HepG2 (cell line): ENCODE data around the gene CD248. TPM values are rescaled to one million over a fixed set of nuclear protein-coding genes. Genes with fewer than 3 reads are reported as not detected.

Experiments used
- ATAC-seq: fragments of 200-7000 bp; cut with Tn5 transposase; 3 replicates; pipeline ENCODE4 v1.9.1; 2020; ENCODE audit warnings: mild to moderate bottlenecking, moderate library complexity
- BruUV-seq: library from RNA; stranded (reverse); fragments of 400-500 nt; replicated peaks from 2 replicates; lab custom pipeline; 2021; lab: Mats Ljungman, UMichigan
- CTCF ChIA-PET: fragments of 300-600 bp; formaldehyde crosslinking; extraction: SDS; loops from one replicate; lab custom pipeline; 2021; ENCODE audit warnings: low total read pairs, inconsistent platforms, low intra/inter-chr PET ratio; lab: Yijun Ruan, JAX
- POLR2A ChIA-PET: fragments of 350-600 bp; sonication (Branson Sonifier 250); formaldehyde crosslinking; loops from one replicate; lab custom pipeline; 2020; ENCODE audit warnings: antibody characterized with exemption, inconsistent platforms; lab: Yijun Ruan, JAX
- DNase-seq: peaks from one replicate; pipeline ENCODE4 v3.0.0-alpha.2; 2015; ENCODE audit warnings: low spot score
- FAIRE-seq: peaks from 3 replicates; lab custom pipeline; 2011; peaks lifted over from hg19 to GRCh38; lab: Jason Lieb, UNC
- H2AFZ ChIP-seq: one replicate; pipeline ENCODE4 v1.6.1; 2011; ENCODE audit warnings: low read length, inconsistent platforms
- H3K27ac ChIP-seq: fragments of 300-600 bp; 3 replicates; pipeline ENCODE4 v1.8.0; 2011; ENCODE audit warnings: mixed run types, mild to moderate bottlenecking, mixed read lengths, low read length, inconsistent platforms; ENCODE audit not compliant: insufficient read depth; ENCODE audit errors: extremely low read length
- H3K27me3 ChIP-seq, 2 experiments: fragments of 200-600 bp in 1 of 2; 2 replicates in 1 of 2; 3 replicates in 1 of 2; pipeline versions ENCODE4 v1.6.0 to v1.8.0; 2011; ENCODE audit warnings: low read length in 2 of 2, mild to moderate bottlenecking in 2 of 2, moderate library complexity in 2 of 2, inconsistent platforms in 1 of 2; ENCODE audit not compliant: insufficient read depth in 2 of 2, control insufficient read depth in 1 of 2
- H3K36me3 ChIP-seq, 2 experiments: fragments of 200-600 bp in 1 of 2; replicated peaks in 1 of 2; 2 replicates in 1 of 2; 3 replicates in 1 of 2; pipeline versions ENCODE4 v1.5.1 to v1.8.0; 2011; ENCODE audit warnings: low read length in 2 of 2, inconsistent platforms in 1 of 2; ENCODE audit not compliant: insufficient read depth in 2 of 2, control insufficient read depth in 1 of 2
- H3K4me1 ChIP-seq: 2 replicates; pipeline ENCODE4 v1.5.1; 2012; ENCODE audit warnings: low read length, inconsistent platforms; ENCODE audit not compliant: insufficient read depth
- H3K4me2 ChIP-seq: 2 replicates; pipeline ENCODE4 v1.6.0; 2011; ENCODE audit warnings: low read depth, low read length, inconsistent platforms
- H3K4me3 ChIP-seq, 3 experiments: fragments of 200-600 bp in 1 of 3; sonication (generic), shearing (Covaris generic) in 1 of 3; replicated peaks in 1 of 3; 2 replicates each; pipeline ENCODE4 v1.5.1; 2011 to 2016; ENCODE audit warnings: low read length in 3 of 3, inconsistent platforms in 2 of 3, low read depth in 2 of 3, mild to moderate bottlenecking in 2 of 3, control low read depth in 1 of 3, mixed read lengths in 1 of 3; ENCODE audit not compliant: insufficient read depth in 1 of 3
- H3K79me2 ChIP-seq: one replicate; pipeline ENCODE4 v1.6.1; 2011; ENCODE audit warnings: low read length, inconsistent platforms; ENCODE audit not compliant: insufficient read depth
- H3K9ac ChIP-seq: 2 replicates; pipeline ENCODE4 v1.6.0; 2011; ENCODE audit warnings: mild to moderate bottlenecking, low read depth, low read length, inconsistent platforms; ENCODE audit not compliant: insufficient read depth
- H3K9me3 ChIP-seq: 2 replicates; pipeline ENCODE4 v1.5.1; 2012; ENCODE audit warnings: mild to moderate bottlenecking, low read length
- H4K20me1 ChIP-seq: 2 replicates; pipeline ENCODE4 v1.6.0; 2011; ENCODE audit warnings: inconsistent platforms, mild to moderate bottlenecking, low read length, moderate library complexity; ENCODE audit not compliant: insufficient read depth
- BRCA1 ChIP-seq: sonication (generic); formaldehyde crosslinking; IDR thresholded peaks from 2 replicates; pipeline ENCODE4 v1.4.0; 2020; ENCODE audit warnings: missing genetic modification reagents
- CENPT ChIP-seq: sonication (generic); formaldehyde crosslinking; IDR thresholded peaks from 2 replicates; pipeline ENCODE4 v1.8.0; 2022; ENCODE audit warnings: low read depth, mild to moderate bottlenecking, moderate library complexity, missing genetic modification reagents
- FOXJ3 ChIP-seq: sonication (generic); formaldehyde crosslinking; IDR thresholded peaks from 2 replicates; pipeline ENCODE4 v1.4.0; 2020; ENCODE audit warnings: missing genetic modification reagents, mild to moderate bottlenecking, borderline replicate concordance
- HHEX ChIP-seq: IDR thresholded peaks from 2 replicates; pipeline ENCODE4 v1.6.1; 2016; ENCODE audit warnings: control low read depth
- PCBP2 ChIP-seq: fragments of 200-400 bp; formaldehyde crosslinking; optimal IDR thresholded peaks from 2 replicates; pipeline ENCODE3; 2018; ENCODE audit warnings: low read length, low read depth; ENCODE audit not compliant: poor library complexity, severe bottlenecking
- PHB2 ChIP-seq: fragments of 450-650 bp; IDR thresholded peaks from 2 replicates; pipeline ENCODE4 v1.6.1; 2018; ENCODE audit not compliant: partially characterized antibody
- RELA ChIP-seq: sonication (generic); formaldehyde crosslinking; IDR thresholded peaks from 2 replicates; pipeline ENCODE4 v1.4.0; 2020; ENCODE audit warnings: missing genetic modification reagents
- SP2 ChIP-seq: sonication (generic); formaldehyde crosslinking; IDR thresholded peaks from 2 replicates; pipeline ENCODE4 v1.5.1; 2020; ENCODE audit warnings: mild to moderate bottlenecking, missing genetic modification reagents
- TARDBP ChIP-seq: sonication (generic); formaldehyde crosslinking; IDR thresholded peaks from 2 replicates; pipeline ENCODE4 v1.8.0; 2022; ENCODE audit warnings: mild to moderate bottlenecking, missing genetic modification reagents
- ZKSCAN1 ChIP-seq: fragments of 150-350 bp; IDR thresholded peaks from 2 replicates; pipeline ENCODE4 v1.6.1; 2014; ENCODE audit warnings: low read length
- ZNF17 ChIP-seq: sonication (generic); formaldehyde crosslinking; IDR thresholded peaks from 2 replicates; pipeline ENCODE4 v1.5.0; 2020; ENCODE audit warnings: mild to moderate bottlenecking, missing genetic modification reagents
- ZNF235 ChIP-seq: sonication (generic); formaldehyde crosslinking; IDR thresholded peaks from 2 replicates; pipeline ENCODE4 v1.8.1; 2023; ENCODE audit warnings: mild to moderate bottlenecking, missing genetic modification reagents, borderline replicate concordance
- ZNF468 ChIP-seq: sonication (generic); formaldehyde crosslinking; IDR thresholded peaks from 2 replicates; pipeline ENCODE4 v1.8.0; 2022; ENCODE audit warnings: mild to moderate bottlenecking, moderate library complexity, missing genetic modification reagents
- ZNF7 ChIP-seq: IDR thresholded peaks from 2 replicates; pipeline ENCODE4 v1.6.1; 2016; ENCODE audit warnings: missing biosample characterization, missing genetic modification reagents
- ZNF703 ChIP-seq: sonication (generic); formaldehyde crosslinking; IDR thresholded peaks from 2 replicates; pipeline ENCODE4 v1.5.1; 2020; ENCODE audit warnings: missing genetic modification reagents, mild to moderate bottlenecking, moderate library complexity, borderline replicate concordance
- ZSCAN22 ChIP-seq: sonication (generic); formaldehyde crosslinking; IDR thresholded peaks from 2 replicates; pipeline ENCODE4 v1.4.0; 2020; ENCODE audit warnings: mild to moderate bottlenecking, missing genetic modification reagents
- WGBS: methylation state at CpG from one replicate; pipeline ENCODE4 v1.1.6; 2017; ENCODE audit warnings: low lambda C conversion rate; 5-methylcytosine and 5-hydroxymethylcytosine counted together
- in situ Hi-C: cut with HindIII; loops from 2 replicates; pipeline ENCODE4 v1.10.0; 2017; ENCODE audit warnings: low pct_unique_long_range_greater_than_20kb; ENCODE audit not compliant: extremely low pct_ligation_motif_present
- intact Hi-C: fragments of 100-400 bp; cut with micrococcal nuclease; formaldehyde crosslinking; loops from one replicate; pipeline ENCODE4 v1.10.0; 2022; ENCODE audit not compliant: unreplicated experiment
- polyA plus RNA-seq, 8 experiments: library from polyadenylated mRNA; depleted of rRNA in 3 of 8; stranded (reverse) in 7 of 8; unstranded in 1 of 8; fragments of >200 nt; fragmentation: Illumina TruSeq in 4 of 8; extraction: Trizol in 4 of 8; gene quantifications; 2 replicates each; pipeline versions ENCODE4 v1.2.1 to v1.2.3, GENCODE V29; 2011 to 2016; ENCODE audit warnings: low read depth in 4 of 8, missing spikeins in 1 of 8, mixed read lengths in 1 of 8; ENCODE audit not compliant: insufficient read depth in 1 of 8
- total RNA-seq, 5 experiments: library from RNA; depleted of rRNA; stranded (reverse); fragments of >200 nt; fragmentation: Illumina TruSeq; extraction: Trizol; gene quantifications; 2 replicates each; pipeline ENCODE4 v1.2.3, GENCODE V29; 2016; ENCODE audit warnings: low read depth in 1 of 5
- TF ChIP-seq, protein P1 (sequence below), 2 experiments: sonication (generic) in 1 of 2; formaldehyde crosslinking in 1 of 2; IDR thresholded peaks; 2 replicates each; pipeline versions ENCODE4 v1.4.0 to v1.6.1; 2018 to 2020; ENCODE audit warnings: missing genetic modification reagents in 2 of 2, borderline replicate concordance in 1 of 2, low read depth in 1 of 2, mild to moderate bottlenecking in 1 of 2, missing biosample characterization in 1 of 2
- TF ChIP-seq, protein P2 (sequence below): sonication (generic); formaldehyde crosslinking; IDR thresholded peaks from 2 replicates; pipeline ENCODE4 v1.4.0; 2020; ENCODE audit warnings: mild to moderate bottlenecking, missing genetic modification reagents, borderline replicate concordance
- TF ChIP-seq, protein P3 (sequence below): sonication (generic); formaldehyde crosslinking; IDR thresholded peaks from 2 replicates; pipeline ENCODE4 v1.5.0; 2020; ENCODE audit warnings: missing genetic modification reagents, mild to moderate bottlenecking, borderline replicate concordance

CD248 gene
- total and polyA plus RNA-seq, 2 of the 13 experiments (the other 11 are each of a cell fraction or from before 2014, with no cell fraction given), result 0.25 to 0.35 TPM

DNA sequence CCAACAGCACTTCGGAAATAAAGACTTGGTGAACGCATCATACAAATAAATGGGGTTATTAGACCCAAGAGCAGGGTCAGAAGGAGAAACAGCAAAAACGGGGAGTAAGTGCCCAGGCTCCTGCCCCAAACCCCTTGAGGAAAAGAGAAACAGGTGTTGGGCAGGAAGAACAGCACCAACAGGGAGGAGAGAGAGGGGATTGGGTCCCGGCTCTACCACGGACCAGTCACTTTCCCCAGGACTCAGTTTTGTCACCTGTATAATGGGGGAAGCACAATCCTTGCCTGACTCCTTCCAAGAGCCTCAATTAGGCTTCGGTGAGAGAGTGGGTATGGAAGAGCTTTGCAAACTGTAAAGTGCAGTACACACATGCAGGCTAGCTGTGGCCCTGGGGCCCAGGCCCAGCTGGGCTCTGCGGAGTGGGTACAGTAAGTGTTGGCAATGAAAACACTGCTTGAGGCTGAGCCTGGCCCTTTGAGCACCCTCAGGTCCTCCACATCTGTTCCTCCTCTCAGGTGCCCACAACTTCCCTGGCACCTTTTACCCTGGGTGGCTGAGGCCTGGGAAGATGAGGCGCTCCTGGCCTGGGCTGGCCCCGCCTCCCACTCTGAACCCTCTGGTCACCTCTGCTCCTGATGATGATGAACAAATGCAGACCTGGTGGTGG is 45.8 kb upstream of the CD248 start (continued):
- no peak for TF ChIP-seq RELA (CRISPR knock-in tag)
- no peak for TF ChIP-seq ZNF17 (CRISPR knock-in tag)
- no peak for TF ChIP-seq ZSCAN22
- TF ChIP-seq ZNF703, result no peak
- no peak for TF ChIP-seq SP2 (CRISPR knock-in tag)
- TF ChIP-seq HHEX (CRISPR knock-in tag), result no peak
- TF ChIP-seq, protein P1, sequence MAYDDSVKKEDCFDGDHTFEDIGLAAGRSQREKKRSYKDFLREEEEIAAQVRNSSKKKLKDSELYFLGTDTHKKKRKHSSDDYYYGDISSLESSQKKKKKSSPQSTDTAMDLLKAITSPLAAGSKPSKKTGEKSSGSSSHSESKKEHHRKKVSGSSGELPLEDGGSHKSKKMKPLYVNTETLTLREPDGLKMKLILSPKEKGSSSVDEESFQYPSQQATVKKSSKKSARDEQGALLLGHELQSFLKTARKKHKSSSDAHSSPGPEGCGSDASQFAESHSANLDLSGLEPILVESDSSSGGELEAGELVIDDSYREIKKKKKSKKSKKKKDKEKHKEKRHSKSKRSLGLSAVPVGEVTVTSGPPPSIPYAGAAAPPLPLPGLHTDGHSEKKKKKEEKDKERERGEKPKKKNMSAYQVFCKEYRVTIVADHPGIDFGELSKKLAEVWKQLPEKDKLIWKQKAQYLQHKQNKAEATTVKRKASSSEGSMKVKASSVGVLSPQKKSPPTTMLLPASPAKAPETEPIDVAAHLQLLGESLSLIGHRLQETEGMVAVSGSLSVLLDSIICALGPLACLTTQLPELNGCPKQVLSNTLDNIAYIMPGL (CRISPR knock-in tag; IDR thresholded peaks at IDR 0.05; ENCODE audit: borderline replicate concordance in 1 of 2, low read depth in 1 of 2), result no peak

DNA sequence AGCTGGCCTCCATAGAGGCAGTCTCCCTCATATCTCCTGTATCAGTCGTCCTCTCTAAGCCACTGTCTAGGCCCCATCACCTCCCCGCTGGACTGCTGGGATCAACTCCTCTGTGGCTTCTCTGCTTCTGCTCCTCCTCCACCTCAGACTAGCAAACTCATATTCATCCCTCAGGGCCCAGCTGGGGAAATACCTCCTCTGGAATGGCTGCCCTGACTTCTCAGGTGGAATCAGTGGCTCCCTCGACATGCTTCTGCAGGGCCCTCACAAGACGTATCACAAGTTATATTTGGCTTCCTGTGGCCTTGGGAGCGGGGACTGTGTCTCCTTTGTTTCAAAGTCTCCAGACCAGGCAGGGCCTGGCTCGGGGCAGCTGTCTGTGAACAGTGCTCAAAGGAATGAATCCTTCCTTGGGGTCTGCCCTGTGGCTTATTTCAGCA is 44.7 kb upstream of the CD248 start:
- Histone ChIP-seq H3K9ac (no peak overlapping the region), H3K4me2 (no peak overlapping the region), H3K27ac (no peak overlapping the region), H3K36me3 (peaks cover 10 to 24% of the 10 kb centered on the region in 2 experiments; a peak in 4 of 5 replicates), H3K9me3 (no peaks in the 10 kb centered on the region), H4K20me1 (no peaks in the 10 kb centered on the region), H3K79me2 (no peaks in the 10 kb centered on the region), H3K4me3 (no peak overlapping the region), H2AFZ (no peak overlapping the region), H3K4me1 (peaks cover 29% of the 10 kb centered on the region), H3K27me3 (no peaks in the 10 kb centered on the region)
- no peak for FAIRE-seq
- POLR2A ChIA-PET, result interaction anchor here (2.0 kb wide), 1 partner anchor 10 kb away, joined by 5 read pairs; no protein-coding TSS in a partner anchor
- 95% methylated on average over 6 of the region's 6 CpGs for WGBS
- intact Hi-C loops (no loop called here), in situ Hi-C loops (no loop called here)
- no peak for ATAC-seq
- CTCF ChIA-PET, result no interaction called here
- BruUV-seq, result no TSS peak
- no peak for DNase-seq
- TF ChIP-seq ZNF468, result no peak
- TF ChIP-seq CENPT (CRISPR knock-in tag), result no peak
- TF ChIP-seq, protein P2, sequence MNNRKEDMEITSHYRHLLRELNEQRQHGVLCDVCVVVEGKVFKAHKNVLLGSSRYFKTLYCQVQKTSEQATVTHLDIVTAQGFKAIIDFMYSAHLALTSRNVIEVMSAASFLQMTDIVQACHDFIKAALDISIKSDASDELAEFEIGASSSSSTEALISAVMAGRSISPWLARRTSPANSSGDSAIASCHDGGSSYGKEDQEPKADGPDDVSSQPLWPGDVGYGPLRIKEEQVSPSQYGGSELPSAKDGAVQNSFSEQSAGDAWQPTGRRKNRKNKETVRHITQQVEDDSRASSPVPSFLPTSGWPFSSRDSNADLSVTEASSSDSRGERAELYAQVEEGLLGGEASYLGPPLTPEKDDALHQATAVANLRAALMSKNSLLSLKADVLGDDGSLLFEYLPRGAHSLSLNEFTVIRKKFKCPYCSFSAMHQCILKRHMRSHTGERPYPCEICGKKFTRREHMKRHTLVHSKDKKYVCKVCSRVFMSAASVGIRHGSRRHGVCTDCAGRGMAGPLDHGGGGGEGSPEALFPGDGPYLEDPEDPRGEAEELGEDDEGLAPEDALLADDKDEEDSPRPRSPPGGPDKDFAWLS (CRISPR knock-in tag), result no peak
- TF ChIP-seq BRCA1 (CRISPR knock-in tag), result no peak
- TF ChIP-seq, protein P3, sequence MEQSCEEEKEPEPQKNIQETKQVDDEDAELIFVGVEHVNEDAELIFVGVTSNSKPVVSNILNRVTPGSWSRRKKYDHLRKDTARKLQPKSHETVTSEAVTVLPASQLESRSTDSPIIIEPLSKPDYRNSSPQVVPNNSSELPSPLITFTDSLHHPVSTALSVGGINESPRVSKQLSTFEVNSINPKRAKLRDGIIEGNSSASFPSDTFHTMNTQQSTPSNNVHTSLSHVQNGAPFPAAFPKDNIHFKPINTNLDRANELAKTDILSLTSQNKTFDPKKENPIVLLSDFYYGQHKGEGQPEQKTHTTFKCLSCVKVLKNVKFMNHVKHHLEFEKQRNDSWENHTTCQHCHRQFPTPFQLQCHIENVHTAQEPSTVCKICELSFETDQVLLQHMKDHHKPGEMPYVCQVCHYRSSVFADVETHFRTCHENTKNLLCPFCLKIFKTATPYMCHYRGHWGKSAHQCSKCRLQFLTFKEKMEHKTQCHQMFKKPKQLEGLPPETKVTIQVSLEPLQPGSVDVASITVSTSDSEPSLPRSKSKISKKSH (CRISPR knock-in tag), result no peak
- TF ChIP-seq TARDBP, result no peak
- no peak for TF ChIP-seq ZNF235 (CRISPR knock-in tag)
- no peak for TF ChIP-seq ZNF7 (CRISPR knock-in tag)
- TF ChIP-seq PCBP2, result no peak
- no peak for TF ChIP-seq PHB2
- no peak for TF ChIP-seq FOXJ3
- no peak for TF ChIP-seq ZKSCAN1
